B cell (primary cell): ENCODE measurements around the gene CHMP5. TPM values are rescaled to one million over a fixed set of nuclear protein-coding genes. Genes with fewer than 3 reads are reported as not detected.

ENCODE experiments used
- ATAC-seq: fragments of 200-7000 bp; cut with Tn5 transposase; one replicate; pipeline ENCODE4 v1.10.0; 2021; ENCODE audit warnings: low read depth, mild to moderate bottlenecking, moderate number of reproducible peaks, moderate library complexity
- CTCF ChIA-PET: fragments of 350-600 bp; sonication (Branson Sonifier 250); formaldehyde crosslinking; loops from one replicate; lab custom pipeline; 2021; ENCODE audit warnings: antibody characterized with exemption, inconsistent platforms; lab: Charles Lee
- POLR2A ChIA-PET: fragments of 350-600 bp; sonication (Branson Sonifier 250); formaldehyde crosslinking; loops from one replicate; lab custom pipeline; 2021; ENCODE audit warnings: antibody characterized with exemption; lab: Charles Lee
- DNase-seq: peaks from one replicate; pipeline ENCODE4 v3.0.0; 2013
- H2AFZ ChIP-seq: 2 replicates; pipeline ENCODE4 v1.6.1; 2012; ENCODE audit warnings: mild to moderate bottlenecking, low read depth, low read length; ENCODE audit not compliant: insufficient read depth, poor library complexity, severe bottlenecking
- H3K27ac ChIP-seq, 2 donors: 1 replicate in 1 of 2; 2 replicates in 1 of 2; pipeline ENCODE4 v1.5.1; 2012 to 2013; ENCODE audit warnings: low read length in 2 of 2, mild to moderate bottlenecking in 2 of 2, moderate library complexity in 1 of 2
- H3K27me3 ChIP-seq, 4 experiments: fragments of 200-600 bp in 1 of 4; sonication (generic) in 1 of 4; replicated peaks in 1 of 4; 1 replicate in 2 of 4; 2 replicates in 2 of 4; pipeline versions ENCODE4 v1.6.1 to v1.7.0; 2013 to 2016; ENCODE audit warnings: low read length in 3 of 4, mild to moderate bottlenecking in 2 of 4, mixed read lengths in 1 of 4, moderate library complexity in 1 of 4; ENCODE audit not compliant: insufficient read depth in 4 of 4, control insufficient read depth in 3 of 4; ENCODE audit errors: control extremely low read depth in 1 of 4
- H3K36me3 ChIP-seq, 2 experiments: replicated peaks in 1 of 2; 1 replicate in 1 of 2; 2 replicates in 1 of 2; pipeline versions ENCODE4 v1.6.1 to v1.7.1; 2013; ENCODE audit warnings: low read length in 1 of 2; ENCODE audit not compliant: insufficient read depth in 2 of 2, control insufficient read depth in 1 of 2; ENCODE audit errors: control extremely low read depth in 1 of 2, extremely low read depth in 1 of 2
- H3K4me1 ChIP-seq, 2 donors: fragments of 200-600 bp in 1 of 2; sonication (generic) in 1 of 2; 1 replicate in 1 of 2; 2 replicates in 1 of 2; pipeline versions ENCODE4 v1.5.1 to v1.6.1; 2013 to 2017; ENCODE audit warnings: low read length in 2 of 2; ENCODE audit not compliant: control insufficient read depth in 2 of 2, insufficient read depth in 2 of 2
- H3K4me2 ChIP-seq: replicated peaks from 2 replicates; pipeline ENCODE3; 2012; ENCODE audit warnings: mild to moderate bottlenecking, low read depth, low read length; ENCODE audit not compliant: poor library complexity, severe bottlenecking
- H3K4me3 ChIP-seq, 5 experiments: fragments of 200-600 bp in 1 of 5; sonication (generic) in 1 of 5; 1 replicate in 3 of 5; 2 replicates in 2 of 5; pipeline versions ENCODE4 v1.5.1 to v1.7.0; 2011 to 2016; ENCODE audit warnings: low read length in 4 of 5, mild to moderate bottlenecking in 4 of 5, low read depth in 2 of 5, control low read depth in 1 of 5, moderate library complexity in 1 of 5; ENCODE audit not compliant: insufficient read depth in 1 of 5; ENCODE audit errors: control extremely low read depth in 1 of 5, extremely low read depth in 1 of 5
- H3K79me2 ChIP-seq: fragments of 200-600 bp; sonication (generic); one replicate; pipeline ENCODE4 v1.6.0; 2016; ENCODE audit warnings: low read length; ENCODE audit not compliant: control insufficient read depth, insufficient read depth
- H3K9ac ChIP-seq: fragments of 200-600 bp; sonication (generic); 2 replicates; pipeline ENCODE4 v1.6.1; 2017; ENCODE audit warnings: mild to moderate bottlenecking, low read length, moderate library complexity
- H3K9me3 ChIP-seq, 3 donors: one replicate each; pipeline versions ENCODE4 v1.6.1 to v1.7.1; 2013; ENCODE audit warnings: low read length in 2 of 3; ENCODE audit not compliant: control insufficient read depth in 2 of 3, insufficient read depth in 1 of 3; ENCODE audit errors: control extremely low read depth in 1 of 3
- H4K20me1 ChIP-seq: 2 replicates; pipeline ENCODE4 v1.6.0; 2012; ENCODE audit warnings: mild to moderate bottlenecking, low read length; ENCODE audit not compliant: insufficient read depth, control insufficient read depth, poor library complexity, severe bottlenecking
- H3K27ac Mint-ChIP-seq: one replicate; pipeline ENCODE4 v1.8.0; 2021; ENCODE audit warnings: mixed read lengths
- H3K27me3 Mint-ChIP-seq: one replicate; pipeline ENCODE4 v1.8.0; 2021; ENCODE audit warnings: mixed read lengths
- H3K4me1 Mint-ChIP-seq: one replicate; pipeline ENCODE4 v1.8.0; 2021; ENCODE audit warnings: mixed read lengths
- H3K4me3 Mint-ChIP-seq: one replicate; pipeline ENCODE4 v1.8.0; 2021; ENCODE audit warnings: mixed read lengths
- H3K9me3 Mint-ChIP-seq: one replicate; pipeline ENCODE4 v1.8.0; 2022; ENCODE audit warnings: mixed read lengths; ENCODE audit not compliant: insufficient read depth
- EZH2 ChIP-seq: IDR thresholded peaks from 2 replicates; pipeline ENCODE4 v1.6.1; 2012; ENCODE audit warnings: borderline replicate concordance, low read depth, mild to moderate bottlenecking, moderate library complexity, low read length; ENCODE audit not compliant: insufficient read depth, poor library complexity, severe bottlenecking
- WGBS: methylation state at CpG from one replicate; pipeline ENCODE4 v1.1.5; 2013; ENCODE audit warnings: missing lambda C conversion rate; ENCODE audit not compliant: insufficient coverage; 5-methylcytosine and 5-hydroxymethylcytosine counted together
- intact Hi-C: fragments of 100-400 bp; cut with micrococcal nuclease; formaldehyde crosslinking; loops from one replicate; pipeline ENCODE4 v1.10.0; 2022
- polyA plus RNA-seq: library from polyadenylated mRNA; depleted of rRNA; stranded (reverse); fragments of >200 nt; gene quantifications from 2 replicates; pipeline ENCODE4 v1.2.3, GENCODE V29; 2012
- total RNA-seq, 2 donors: library from RNA; stranded (reverse); fragments of 120-200 nt in 1 of 2; gene quantifications; 1 replicate in 1 of 2; 2 replicates in 1 of 2; pipeline versions ENCODE4 v1.2.3 to v1.2.4, GENCODE V29; 2013 to 2022
- TF ChIP-seq, protein P1 (sequence below): fragments of 200-600 bp; IDR thresholded peaks from one replicate; pipeline ENCODE4 v1.8.0; 2022; ENCODE audit warnings: antibody characterized with exemption, mild to moderate bottlenecking

CHMP5 gene
- total and polyA plus RNA-seq, 2 donors (not counting 1 experiment from before 2014, with no cell fraction given): 15.3 to 28.2 TPM

- peak overlapping the region; percentile 86 for H2AFZ ChIP-seq
- H3K27me3 Mint-ChIP-seq: no peaks in the 10 kb centered on the region
- 8% methylated on average over 25 of the region's 25 CpGs for WGBS
- peak overlapping the region; percentile 89 to 99 (median 97) for H3K4me3 ChIP-seq
- H3K9ac ChIP-seq: peak overlapping the region; percentile 85
- DNase-seq (peak; percentile 16), ATAC-seq (no peak)
- CTCF ChIA-PET: interaction anchor here (1.1 to 1.8 kb wide), 3 partner anchors 37 to 183 kb away, joined by 4 to 5 read pairs (median 5); no protein-coding TSS in a partner anchor
- peaks cover 19% of the 10 kb centered on the region for H4K20me1 ChIP-seq
- peak overlapping the region; percentile 88 for H3K4me3 Mint-ChIP-seq
- intact Hi-C loops: loop anchor here (1.0 to 10.0 kb wide), 5 partner anchors 27 to 781 kb away; partner anchors contain the start of genes NFX1, NOL6, SMIM27 and TOPORS
- peaks cover 4 to 50% of the 10 kb centered on the region in 2 experiments for H3K36me3 ChIP-seq
- H3K27ac ChIP-seq: peak overlapping the region; percentile 80 to 96
- peaks cover 19 to 23% of the 10 kb centered on the region in 2 donors for H3K4me1 ChIP-seq
- POLR2A ChIA-PET: interaction anchor here (0.5 to 2.0 kb wide), 6 partner anchors 26 to 1726 kb away, joined by 3 to 10 read pairs (median 3); partner anchors contain the start of genes NFX1, NOL6 and SMU1
- H3K9me3 Mint-ChIP-seq: no peaks in the 10 kb centered on the region
- peak overlapping the region; percentile 89 for H3K4me2 ChIP-seq
- H3K9me3 ChIP-seq: no peaks in the 10 kb centered on the region
- TF ChIP-seq, protein P1, sequence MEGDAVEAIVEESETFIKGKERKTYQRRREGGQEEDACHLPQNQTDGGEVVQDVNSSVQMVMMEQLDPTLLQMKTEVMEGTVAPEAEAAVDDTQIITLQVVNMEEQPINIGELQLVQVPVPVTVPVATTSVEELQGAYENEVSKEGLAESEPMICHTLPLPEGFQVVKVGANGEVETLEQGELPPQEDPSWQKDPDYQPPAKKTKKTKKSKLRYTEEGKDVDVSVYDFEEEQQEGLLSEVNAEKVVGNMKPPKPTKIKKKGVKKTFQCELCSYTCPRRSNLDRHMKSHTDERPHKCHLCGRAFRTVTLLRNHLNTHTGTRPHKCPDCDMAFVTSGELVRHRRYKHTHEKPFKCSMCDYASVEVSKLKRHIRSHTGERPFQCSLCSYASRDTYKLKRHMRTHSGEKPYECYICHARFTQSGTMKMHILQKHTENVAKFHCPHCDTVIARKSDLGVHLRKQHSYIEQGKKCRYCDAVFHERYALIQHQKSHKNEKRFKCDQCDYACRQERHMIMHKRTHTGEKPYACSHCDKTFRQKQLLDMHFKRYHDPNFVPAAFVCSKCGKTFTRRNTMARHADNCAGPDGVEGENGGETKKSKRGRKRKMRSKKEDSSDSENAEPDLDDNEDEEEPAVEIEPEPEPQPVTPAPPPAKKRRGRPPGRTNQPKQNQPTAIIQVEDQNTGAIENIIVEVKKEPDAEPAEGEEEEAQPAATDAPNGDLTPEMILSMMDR: no peak
- no peak for TF ChIP-seq EZH2
- H3K79me2 ChIP-seq: peaks cover 45% of the 10 kb centered on the region
- H3K27ac Mint-ChIP-seq: peak overlapping the region; percentile 80
- H3K27me3 ChIP-seq: no peaks in the 10 kb centered on the region
- peaks cover 39% of the 10 kb centered on the region for H3K4me1 Mint-ChIP-seq
These were observed 1.5 kb upstream of the CHMP5 start for GRCh38 chr9:33263131-33264002.
